HepG2 (cell line): ENCODE data around the gene PNPLA8. TPM values are rescaled to one million over a fixed set of nuclear protein-coding genes. Genes with fewer than 3 reads are reported as not detected.

Experiments used
- IRF2 ChIP-seq: IDR thresholded peaks from 2 replicates; pipeline ENCODE4 v1.6.1; 2018; ENCODE audit warnings: missing genetic modification reagents, missing compliant biosample characterization
- MAZ ChIP-seq, 2 experiments: sonication (generic) in 1 of 2; formaldehyde crosslinking in 1 of 2; IDR thresholded peaks; 2 replicates each; pipeline versions ENCODE4 v1.5.0 to v1.6.1; 2012 to 2020; ENCODE audit warnings: low read depth in 2 of 2, mild to moderate bottlenecking in 2 of 2, borderline replicate concordance in 1 of 2, improper control_type of control experiment in 1 of 2, low read length in 1 of 2, missing genetic modification reagents in 1 of 2, moderate library complexity in 1 of 2
- NFYC ChIP-seq: IDR thresholded peaks from 2 replicates; pipeline ENCODE4 v1.6.1; 2016; ENCODE audit warnings: missing genetic modification reagents, missing compliant biosample characterization
- PAF1 ChIP-seq: IDR thresholded peaks from 2 replicates; pipeline ENCODE4 v1.6.1; 2016; ENCODE audit warnings: missing genetic modification reagents, missing compliant biosample characterization
- SIN3A ChIP-seq: IDR thresholded peaks from 2 replicates; pipeline ENCODE4 v1.6.1; 2011; ENCODE audit warnings: low read depth, mild to moderate bottlenecking, control low read depth, low read length, borderline replicate concordance
- SUZ12 ChIP-seq: fragments of 150-350 bp; IDR thresholded peaks from 2 replicates; pipeline ENCODE4 v1.6.1; 2014; ENCODE audit warnings: low read depth, low read length
- TEAD3 ChIP-seq: optimal IDR thresholded peaks from 2 replicates; pipeline ENCODE3; 2016; ENCODE audit warnings: borderline replicate concordance
- ZFP82 ChIP-seq: sonication (generic); formaldehyde crosslinking; IDR thresholded peaks from 2 replicates; pipeline ENCODE4 v1.5.1; 2020; ENCODE audit warnings: mild to moderate bottlenecking, missing genetic modification reagents, borderline replicate concordance
- ZMYM4 ChIP-seq: sonication (generic); formaldehyde crosslinking; IDR thresholded peaks from 2 replicates; pipeline ENCODE4 v1.8.1; 2023; ENCODE audit warnings: mild to moderate bottlenecking, missing genetic modification reagents
- ZNF431 ChIP-seq: sonication (generic); formaldehyde crosslinking; IDR thresholded peaks from 2 replicates; pipeline ENCODE4 v1.9.0; 2022; ENCODE audit warnings: missing genetic modification reagents, low read depth, mild to moderate bottlenecking, borderline replicate concordance
- ZNF556 ChIP-seq: sonication (generic); formaldehyde crosslinking; IDR thresholded peaks from 2 replicates; pipeline ENCODE4 v1.4.0; 2020; ENCODE audit warnings: mild to moderate bottlenecking, missing genetic modification reagents, borderline replicate concordance
- ZNF616 ChIP-seq: sonication (generic); formaldehyde crosslinking; IDR thresholded peaks from 2 replicates; pipeline ENCODE4 v1.5.0; 2020; ENCODE audit warnings: low read depth, mild to moderate bottlenecking, missing genetic modification reagents
- ZNF816 ChIP-seq: sonication (generic); formaldehyde crosslinking; IDR thresholded peaks from 2 replicates; pipeline ENCODE4 v1.8.0; 2022; ENCODE audit warnings: missing genetic modification reagents, mild to moderate bottlenecking, borderline replicate concordance
- polyA plus RNA-seq, 8 experiments: library from polyadenylated mRNA; depleted of rRNA in 3 of 8; stranded (reverse) in 7 of 8; unstranded in 1 of 8; fragments of >200 nt; fragmentation: Illumina TruSeq in 4 of 8; extraction: Trizol in 4 of 8; gene quantifications; 2 replicates each; pipeline versions ENCODE4 v1.2.1 to v1.2.3, GENCODE V29; 2011 to 2016; ENCODE audit warnings: low read depth in 4 of 8, missing spikeins in 1 of 8, mixed read lengths in 1 of 8; ENCODE audit not compliant: insufficient read depth in 1 of 8
- total RNA-seq, 5 experiments: library from RNA; depleted of rRNA; stranded (reverse); fragments of >200 nt; fragmentation: Illumina TruSeq; extraction: Trizol; gene quantifications; 2 replicates each; pipeline ENCODE4 v1.2.3, GENCODE V29; 2016; ENCODE audit warnings: low read depth in 1 of 5
- TF ChIP-seq, protein P1 (sequence below): sonication (generic); formaldehyde crosslinking; IDR thresholded peaks from 2 replicates; pipeline ENCODE4 v1.4.0; 2020; ENCODE audit warnings: missing genetic modification reagents
- TF ChIP-seq, protein P2 (sequence below): sonication (generic); formaldehyde crosslinking; conservative IDR thresholded peaks from 2 replicates; pipeline ENCODE4 v1.4.0; 2020; ENCODE audit warnings: missing genetic modification reagents
- TF ChIP-seq, protein P3 (sequence below): sonication (generic); formaldehyde crosslinking; IDR thresholded peaks from 2 replicates; pipeline ENCODE4 v1.5.0; 2020; ENCODE audit warnings: missing genetic modification reagents
- TF ChIP-seq, protein P4 (sequence below): sonication (generic); formaldehyde crosslinking; IDR thresholded peaks from 2 replicates; pipeline ENCODE4 v1.4.0; 2020; ENCODE audit warnings: low read depth, missing genetic modification reagents

Gene PNPLA8
- total and polyA plus RNA-seq, 2 of the 13 experiments (the other 11 are each of a cell fraction or from before 2014, with no cell fraction given), result 6.3 to 11.4 TPM

DNA sequence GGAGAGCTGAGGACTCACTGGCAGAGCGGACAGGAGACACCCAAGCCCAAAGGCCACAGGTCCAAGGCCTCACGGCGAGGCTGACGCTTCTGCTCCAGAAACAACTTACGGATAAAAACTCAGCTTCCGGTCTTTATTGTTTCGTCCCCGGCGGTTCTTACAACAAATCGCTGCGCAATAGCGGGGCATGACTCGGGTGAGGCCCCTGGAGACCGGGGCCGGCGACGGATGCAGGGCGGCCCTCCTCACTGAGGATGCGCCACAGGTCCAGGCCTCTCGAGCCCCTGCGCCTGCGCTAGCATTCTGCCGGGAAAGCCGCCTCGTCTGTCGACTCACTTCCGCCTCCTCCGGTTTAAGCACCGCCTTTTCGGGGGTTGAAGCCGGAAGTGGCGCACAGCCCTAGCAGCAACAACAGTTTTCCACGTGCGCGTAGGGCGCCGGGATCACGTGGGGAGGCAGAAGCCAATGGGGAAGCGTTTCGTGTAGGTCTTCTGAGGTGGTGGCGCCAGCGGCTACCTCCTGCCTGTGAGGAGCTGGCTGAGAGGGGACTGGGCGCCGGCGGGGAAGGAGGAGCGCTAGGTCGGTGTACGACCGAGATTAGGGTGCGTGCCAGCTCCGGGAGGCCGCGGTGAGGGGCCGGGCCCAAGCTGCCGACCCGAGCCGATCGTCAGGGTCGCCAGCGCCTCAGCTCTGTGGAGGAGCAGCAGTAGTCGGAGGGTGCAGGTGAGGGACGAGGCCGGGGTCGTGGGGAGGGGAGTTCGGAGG lies 43.6 kb upstream of the PNPLA8 start, which contains the start of the genes DNAJB9 and THAP5 (continued):
- TF ChIP-seq, protein P1, sequence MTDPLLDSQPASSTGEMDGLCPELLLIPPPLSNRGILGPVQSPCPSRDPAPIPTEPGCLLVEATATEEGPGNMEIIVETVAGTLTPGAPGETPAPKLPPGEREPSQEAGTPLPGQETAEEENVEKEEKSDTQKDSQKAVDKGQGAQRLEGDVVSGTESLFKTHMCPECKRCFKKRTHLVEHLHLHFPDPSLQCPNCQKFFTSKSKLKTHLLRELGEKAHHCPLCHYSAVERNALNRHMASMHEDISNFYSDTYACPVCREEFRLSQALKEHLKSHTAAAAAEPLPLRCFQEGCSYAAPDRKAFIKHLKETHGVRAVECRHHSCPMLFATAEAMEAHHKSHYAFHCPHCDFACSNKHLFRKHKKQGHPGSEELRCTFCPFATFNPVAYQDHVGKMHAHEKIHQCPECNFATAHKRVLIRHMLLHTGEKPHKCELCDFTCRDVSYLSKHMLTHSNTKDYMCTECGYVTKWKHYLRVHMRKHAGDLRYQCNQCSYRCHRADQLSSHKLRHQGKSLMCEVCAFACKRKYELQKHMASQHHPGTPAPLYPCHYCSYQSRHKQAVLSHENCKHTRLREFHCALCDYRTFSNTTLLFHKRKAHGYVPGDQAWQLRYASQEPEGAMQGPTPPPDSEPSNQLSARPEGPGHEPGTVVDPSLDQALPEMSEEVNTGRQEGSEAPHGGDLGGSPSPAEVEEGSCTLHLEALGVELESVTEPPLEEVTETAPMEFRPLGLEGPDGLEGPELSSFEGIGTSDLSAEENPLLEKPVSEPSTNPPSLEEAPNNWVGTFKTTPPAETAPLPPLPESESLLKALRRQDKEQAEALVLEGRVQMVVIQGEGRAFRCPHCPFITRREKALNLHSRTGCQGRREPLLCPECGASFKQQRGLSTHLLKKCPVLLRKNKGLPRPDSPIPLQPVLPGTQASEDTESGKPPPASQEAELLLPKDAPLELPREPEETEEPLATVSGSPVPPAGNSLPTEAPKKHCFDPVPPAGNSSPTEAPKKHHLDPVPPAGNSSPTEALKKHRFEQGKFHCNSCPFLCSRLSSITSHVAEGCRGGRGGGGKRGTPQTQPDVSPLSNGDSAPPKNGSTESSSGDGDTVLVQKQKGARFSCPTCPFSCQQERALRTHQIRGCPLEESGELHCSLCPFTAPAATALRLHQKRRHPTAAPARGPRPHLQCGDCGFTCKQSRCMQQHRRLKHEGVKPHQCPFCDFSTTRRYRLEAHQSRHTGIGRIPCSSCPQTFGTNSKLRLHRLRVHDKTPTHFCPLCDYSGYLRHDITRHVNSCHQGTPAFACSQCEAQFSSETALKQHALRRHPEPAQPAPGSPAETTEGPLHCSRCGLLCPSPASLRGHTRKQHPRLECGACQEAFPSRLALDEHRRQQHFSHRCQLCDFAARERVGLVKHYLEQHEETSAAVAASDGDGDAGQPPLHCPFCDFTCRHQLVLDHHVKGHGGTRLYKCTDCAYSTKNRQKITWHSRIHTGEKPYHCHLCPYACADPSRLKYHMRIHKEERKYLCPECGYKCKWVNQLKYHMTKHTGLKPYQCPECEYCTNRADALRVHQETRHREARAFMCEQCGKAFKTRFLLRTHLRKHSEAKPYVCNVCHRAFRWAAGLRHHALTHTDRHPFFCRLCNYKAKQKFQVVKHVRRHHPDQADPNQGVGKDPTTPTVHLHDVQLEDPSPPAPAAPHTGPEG, result peak; percentile 51; the same call in 1 of the 2 replicates
- peak; percentile 80; the same call in 1 of the 2 replicates for TF ChIP-seq ZNF556 (CRISPR knock-in tag)
- TF ChIP-seq ZMYM4 (CRISPR knock-in tag), result peak; percentile 97
- TF ChIP-seq SIN3A, result peak; percentile 88
- peak; percentile 94; the same call in 1 of the 2 replicates for TF ChIP-seq ZFP82 (CRISPR knock-in tag)
- no peak for TF ChIP-seq SUZ12
- TF ChIP-seq, protein P2, sequence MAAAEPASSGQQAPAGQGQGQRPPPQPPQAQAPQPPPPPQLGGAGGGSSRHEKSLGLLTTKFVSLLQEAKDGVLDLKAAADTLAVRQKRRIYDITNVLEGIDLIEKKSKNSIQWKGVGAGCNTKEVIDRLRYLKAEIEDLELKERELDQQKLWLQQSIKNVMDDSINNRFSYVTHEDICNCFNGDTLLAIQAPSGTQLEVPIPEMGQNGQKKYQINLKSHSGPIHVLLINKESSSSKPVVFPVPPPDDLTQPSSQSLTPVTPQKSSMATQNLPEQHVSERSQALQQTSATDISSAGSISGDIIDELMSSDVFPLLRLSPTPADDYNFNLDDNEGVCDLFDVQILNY (CRISPR knock-in tag), result peak; percentile 61; the same call in 1 of the 2 replicates
- TF ChIP-seq, protein P3, sequence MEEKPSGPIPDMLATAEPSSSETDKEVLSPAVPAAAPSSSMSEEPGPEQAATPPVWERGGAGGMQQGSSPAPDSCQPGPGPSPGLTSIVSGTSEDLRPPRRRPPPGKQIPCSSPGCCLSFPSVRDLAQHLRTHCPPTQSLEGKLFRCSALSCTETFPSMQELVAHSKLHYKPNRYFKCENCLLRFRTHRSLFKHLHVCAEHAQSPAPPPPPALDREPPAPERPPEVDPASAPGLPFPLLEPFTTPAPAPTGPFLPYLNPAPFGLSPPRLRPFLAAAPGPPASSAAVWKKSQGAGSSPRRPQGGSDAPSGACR (CRISPR knock-in tag), result no peak
- no peak for TF ChIP-seq MAZ (IDR thresholded peaks at IDR 0.05; ENCODE audit: borderline replicate concordance, low read depth, low read length)
- peak; percentile 87; the same call in 1 of the 2 replicates for TF ChIP-seq MAZ (CRISPR knock-in tag; IDR thresholded peaks at IDR 0.05; ENCODE audit: low read depth)
- peak; percentile 94 for TF ChIP-seq ZNF616 (CRISPR knock-in tag)
- TF ChIP-seq NFYC (CRISPR knock-in tag), result peak; percentile 96
- peak; percentile 60 for TF ChIP-seq TEAD3 (CRISPR knock-in tag)
- peak; percentile 90 for TF ChIP-seq IRF2 (CRISPR knock-in tag)
- peak; percentile 51 for TF ChIP-seq ZNF816 (CRISPR knock-in tag)
- TF ChIP-seq PAF1, result no peak
- TF ChIP-seq, protein P4, sequence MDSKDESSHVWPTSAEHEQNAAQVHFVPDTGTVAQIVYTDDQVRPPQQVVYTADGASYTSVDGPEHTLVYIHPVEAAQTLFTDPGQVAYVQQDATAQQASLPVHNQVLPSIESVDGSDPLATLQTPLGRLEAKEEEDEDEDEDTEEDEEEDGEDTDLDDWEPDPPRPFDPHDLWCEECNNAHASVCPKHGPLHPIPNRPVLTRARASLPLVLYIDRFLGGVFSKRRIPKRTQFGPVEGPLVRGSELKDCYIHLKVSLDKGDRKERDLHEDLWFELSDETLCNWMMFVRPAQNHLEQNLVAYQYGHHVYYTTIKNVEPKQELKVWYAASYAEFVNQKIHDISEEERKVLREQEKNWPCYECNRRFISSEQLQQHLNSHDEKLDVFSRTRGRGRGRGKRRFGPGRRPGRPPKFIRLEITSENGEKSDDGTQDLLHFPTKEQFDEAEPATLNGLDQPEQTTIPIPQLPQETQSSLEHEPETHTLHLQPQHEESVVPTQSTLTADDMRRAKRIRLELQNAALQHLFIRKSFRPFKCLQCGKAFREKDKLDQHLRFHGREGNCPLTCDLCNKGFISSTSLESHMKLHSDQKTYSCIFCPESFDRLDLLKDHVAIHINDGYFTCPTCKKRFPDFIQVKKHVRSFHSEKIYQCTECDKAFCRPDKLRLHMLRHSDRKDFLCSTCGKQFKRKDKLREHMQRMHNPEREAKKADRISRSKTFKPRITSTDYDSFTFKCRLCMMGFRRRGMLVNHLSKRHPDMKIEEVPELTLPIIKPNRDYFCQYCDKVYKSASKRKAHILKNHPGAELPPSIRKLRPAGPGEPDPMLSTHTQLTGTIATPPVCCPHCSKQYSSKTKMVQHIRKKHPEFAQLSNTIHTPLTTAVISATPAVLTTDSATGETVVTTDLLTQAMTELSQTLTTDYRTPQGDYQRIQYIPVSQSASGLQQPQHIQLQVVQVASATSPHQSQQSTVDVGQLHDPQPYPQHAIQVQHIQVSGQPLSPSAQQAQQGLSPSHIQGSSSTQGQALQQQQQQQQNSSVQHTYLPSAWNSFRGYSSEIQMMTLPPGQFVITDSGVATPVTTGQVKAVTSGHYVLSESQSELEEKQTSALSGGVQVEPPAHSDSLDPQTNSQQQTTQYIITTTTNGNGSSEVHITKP (CRISPR knock-in tag), result peak; percentile 66; the same call in 1 of the 2 replicates
- TF ChIP-seq ZNF431 (CRISPR knock-in tag), result no peak
